A172 (cell line): ENCODE data around the gene ADD3. TPM values are rescaled to one million over a fixed set of nuclear protein-coding genes. Genes with fewer than 3 reads are reported as not detected.
"Not testable (repeated sequence)": the region's sequence is repeated elsewhere in the genome, so short reads cannot be mapped to it uniquely, and the experiment has no call there.

ENCODE experiments used
- DNase-seq: peaks from one replicate; pipeline ENCODE4 v3.0.0-alpha.2; 2015; ENCODE audit warnings: low spot score
- total RNA-seq: library from RNA; depleted of rRNA; stranded (reverse); fragments of >200 nt; shearing (Covaris generic); gene quantifications from 2 replicates; pipeline ENCODE4 v1.2.3, GENCODE V29; 2014

The ADD3 gene
- total RNA-seq, 1 experiment from 2014 or later: 63.3 TPM

GRCh38 chr10:110034596-110034995, 26.8 kb downstream of the ADD3 start:
- no peak for DNase-seq

GRCh38 chr10:110035070-110035921, 27.5 kb downstream of the ADD3 start:
- no peak for DNase-seq

GRCh38 chr10:110036640-110037039, 28.9 kb downstream of the ADD3 start:
- no peak for DNase-seq

GRCh38 chr10:110039254-110039653, 31.5 kb downstream of the ADD3 start:
- no peak for DNase-seq

GRCh38 chr10:110040108-110040507, 32.3 kb downstream of the ADD3 start:
- no peak for DNase-seq

- no peak for DNase-seq
Observed at GRCh38 chr10:110040767-110041478, 33.1 kb downstream of the ADD3 start.

GRCh38 chr10:110041479-110041829, 33.7 kb downstream of the ADD3 start:
- no peak for DNase-seq

GRCh38 chr10:110042181-110042580, 34.4 kb downstream of the ADD3 start:
- no peak for DNase-seq

GRCh38 chr10:110042891-110043290, 35.1 kb downstream of the ADD3 start:
- DNase-seq: no peak

GRCh38 chr10:110044681-110045080, 36.9 kb downstream of the ADD3 start:
- no peak for DNase-seq

GRCh38 chr10:110045772-110046171, 38.0 kb downstream of the ADD3 start:
- DNase-seq: no peak

- DNase-seq: not testable (repeated sequence)
Observed at GRCh38 chr10:110048145-110048544, 40.4 kb downstream of the ADD3 start.

GRCh38 chr10:110048781-110049180, 41.0 kb downstream of the ADD3 start:
- DNase-seq: no peak

- not testable (repeated sequence) for DNase-seq
Observed at GRCh38 chr10:110049889-110050591, 42.3 kb downstream of the ADD3 start.

GRCh38 chr10:110051487-110051886, 43.7 kb downstream of the ADD3 start:
- DNase-seq: no peak

GRCh38 chr10:110052916-110053315, 45.1 kb downstream of the ADD3 start:
- DNase-seq: no peak

GRCh38 chr10:110056822-110057221, 49.0 kb downstream of the ADD3 start:
- DNase-seq: peak; percentile 47

GRCh38 chr10:110057456-110057855, 49.7 kb downstream of the ADD3 start:
- no peak for DNase-seq

GRCh38 chr10:110058212-110058611, 50.4 kb downstream of the ADD3 start:
- DNase-seq: no peak

GRCh38 chr10:110059925-110060324, 52.1 kb downstream of the ADD3 start:
- no peak for DNase-seq

GRCh38 chr10:110061687-110062086, 53.9 kb downstream of the ADD3 start:
- no peak for DNase-seq

GRCh38 chr10:110065269-110065668, 57.5 kb downstream of the ADD3 start:
- DNase-seq: no peak
